Esophagus muscularis mucosa (tissue), 3 donors: Measurements from ENCODE around the gene GLS.

ENCODE experiments used
- CTCF ChIP-seq, 3 experiments: fragments of 200-600 bp in 2 of 3; fragments of 450-650 bp in 1 of 3; sonication (generic) in 2 of 3; IDR thresholded peaks; one replicate each; pipeline ENCODE4 v1.5.1; 2017 to 2019; ENCODE audit warnings: antibody characterized with exemption in 3 of 3, mild to moderate bottlenecking in 2 of 3, moderate library complexity in 1 of 3
- POLR2A ChIP-seq: fragments of 450-650 bp; IDR thresholded peaks from one replicate; pipeline ENCODE4 v1.6.1; 2017; ENCODE audit warnings: antibody characterized with exemption, moderate library complexity, mild to moderate bottlenecking, low read depth
- POLR2AphosphoS5 ChIP-seq, 2 donors: sonication (generic); formaldehyde crosslinking; IDR thresholded peaks; one replicate each; pipeline ENCODE4 v1.6.1; 2017; ENCODE audit warnings: antibody characterized with exemption in 2 of 2

- no peak for TF ChIP-seq CTCF (IDR thresholded peaks at IDR 0.05)
- TF ChIP-seq POLR2A: no peak
- TF ChIP-seq POLR2AphosphoS5 (IDR thresholded peaks at IDR 0.05): no peak
Observed at GRCh38 chr2:190864375-190864774, 16.2 kb upstream of the GLS start.
